KBM-7 (cell line): ENCODE measurements around the gene FOXO6.
A peak's percentile ranks its signal among the peaks of the same experiment; 100 is the strongest.
"Not testable (repeated sequence)": the region's sequence is repeated elsewhere in the genome, so short reads cannot be mapped to it uniquely, and the experiment has no call there.

Experiments
- DNase-seq: peaks from one replicate; pipeline ENCODE4 v3.0.0-alpha.2; 2015
- in situ Hi-C: fragments of 300-500 bp; cut with MboI; formaldehyde crosslinking; loops from 2 replicates; pipeline ENCODE4 v1.14.3; 2020; ENCODE audit warnings: low sequenced_read_pairs, low pct_unique_long_range_greater_than_20kb, mixed read lengths

FOXO6 gene

GRCh38 chr1:41328001-41328615 lies 33.1 kb upstream of the FOXO6 start:
- in situ Hi-C loops, result loop anchor here (10.0 kb wide), 1 partner anchor 87 kb away; no protein-coding TSS in a partner anchor
- DNase-seq, result no peak

- DNase-seq, result no peak
- in situ Hi-C loops, result loop anchor here (10.0 kb wide), 1 partner anchor 86 kb away; no protein-coding TSS in a partner anchor
Measured at GRCh38 chr1:41328780-41329640, 32.2 kb upstream of the FOXO6 start.

- in situ Hi-C loops, result loop anchor here (10.0 kb wide), 1 partner anchor 85 kb away; no protein-coding TSS in a partner anchor
- no peak for DNase-seq
Measured at GRCh38 chr1:41329662-41330587, 31.3 kb upstream of the FOXO6 start.

DNA sequence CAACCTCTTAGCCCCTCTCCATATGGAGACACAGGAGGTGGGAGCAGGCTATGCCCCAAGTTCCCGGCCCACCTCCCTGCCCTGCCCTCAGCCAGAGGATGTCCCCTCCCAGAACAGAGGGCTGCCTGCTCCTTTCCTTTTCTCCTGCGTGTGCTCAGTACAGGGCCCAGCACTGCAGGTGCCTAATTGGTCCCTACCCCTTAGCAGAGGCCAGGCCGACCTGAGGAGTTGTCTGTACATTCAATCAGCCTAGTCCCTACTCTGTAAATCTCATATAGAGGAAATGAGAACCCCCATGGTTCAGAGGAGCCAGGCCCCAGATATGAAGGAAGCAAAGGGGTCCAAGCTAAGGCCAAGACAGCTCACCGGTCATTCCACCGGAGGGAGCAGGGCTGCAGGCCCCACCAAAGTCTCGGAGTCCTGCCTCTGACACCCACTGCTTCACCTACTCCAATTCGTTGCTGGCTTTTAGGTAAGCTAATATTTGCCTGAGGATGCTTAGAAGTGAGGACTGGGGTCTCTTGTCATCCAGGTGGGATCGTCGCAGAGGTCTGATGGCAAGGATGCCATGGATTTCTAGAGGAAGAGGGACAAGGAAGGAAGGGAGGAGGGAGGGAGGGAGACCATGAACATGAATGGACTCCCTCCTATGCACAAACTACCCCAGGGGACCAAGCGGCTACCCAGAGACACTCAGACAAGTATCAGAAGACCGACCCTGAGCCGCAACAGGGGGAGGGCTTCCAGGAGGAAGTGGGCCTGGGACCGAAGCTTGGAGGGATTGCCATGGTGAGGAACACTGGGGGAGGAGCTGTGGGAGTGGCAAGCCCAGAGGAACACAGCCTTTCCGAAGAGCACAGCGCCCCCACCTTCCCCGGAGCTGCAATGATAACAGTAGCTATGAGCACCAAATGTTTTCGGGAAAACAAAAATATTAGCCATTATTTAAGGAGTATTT lies 30.4 kb upstream of the FOXO6 start:
- in situ Hi-C loops, result no loop called here

DNA sequence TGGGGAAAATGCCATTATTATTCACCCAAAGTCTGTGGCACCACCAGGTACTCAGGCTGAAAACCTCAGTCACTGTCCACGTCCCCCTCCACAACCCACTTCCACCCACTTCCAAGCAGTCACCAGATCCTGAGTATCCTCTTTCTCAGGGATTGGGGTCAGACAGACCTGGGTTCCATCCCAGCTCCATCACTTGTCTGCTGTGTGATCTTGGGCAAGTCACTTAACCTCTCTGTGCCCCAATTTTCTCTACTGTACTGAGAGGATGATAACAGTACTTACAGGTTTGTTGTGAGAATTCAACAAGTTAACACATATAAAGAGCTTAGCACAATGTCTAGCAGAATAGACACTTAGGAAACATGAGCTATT lies 29.7 kb upstream of the FOXO6 start:
- no peak for DNase-seq
- in situ Hi-C loops, result no loop called here

More for the DNA sequence above, 30.4 kb upstream of the FOXO6 start:
- DNase-seq, result peak; percentile 57

GRCh38 chr1:41332161-41332560 lies 29.1 kb upstream of the FOXO6 start:
- DNase-seq, in situ Hi-C loops: not testable (repeated sequence)

- in situ Hi-C loops, result no loop called here
- peak; percentile 47 for DNase-seq
Measured at GRCh38 chr1:41333146-41333784, 28.0 kb upstream of the FOXO6 start.

- in situ Hi-C loops, result no loop called here
- DNase-seq, result no peak
Measured at GRCh38 chr1:41338820-41339219, 22.4 kb upstream of the FOXO6 start.

DNA sequence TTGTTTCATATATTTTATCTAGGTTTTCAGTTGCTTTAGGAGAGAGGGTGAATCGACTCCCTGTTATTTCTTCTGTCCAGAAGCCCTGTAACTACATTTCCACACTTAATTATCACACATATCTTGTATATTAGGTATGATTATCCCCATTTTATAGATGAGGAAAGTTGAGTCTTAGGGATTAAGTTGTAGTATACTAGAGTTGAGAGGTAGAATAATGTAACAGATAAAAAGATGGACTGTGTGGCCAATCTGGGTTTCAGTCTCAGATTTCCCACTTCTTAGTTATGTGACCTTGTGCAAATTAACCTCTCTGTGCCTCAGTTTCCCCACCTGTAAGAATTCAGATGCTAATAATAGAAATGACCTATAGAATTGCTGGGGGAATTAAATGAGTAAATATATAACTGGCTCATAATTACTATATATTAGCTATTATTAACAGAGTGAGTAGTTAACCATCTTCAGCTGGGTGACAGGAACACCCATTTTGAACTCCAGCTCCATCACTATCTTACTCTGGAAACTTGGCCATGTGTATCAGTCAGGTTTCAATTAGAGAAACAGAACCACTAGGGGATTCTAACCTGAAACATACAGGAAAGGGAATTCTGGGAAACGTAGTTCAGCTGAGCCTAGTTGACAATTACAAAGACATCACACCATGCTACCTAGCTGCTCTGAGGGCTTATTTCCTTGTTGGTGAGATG lies 20.4 kb upstream of the FOXO6 start:
- no peak for DNase-seq
- in situ Hi-C loops, result no loop called here

GRCh38 chr1:41341365-41341683 lies 19.9 kb upstream of the FOXO6 start:
- in situ Hi-C loops, result no loop called here
- DNase-seq, result no peak

- no peak for DNase-seq
- in situ Hi-C loops, result no loop called here
Measured at GRCh38 chr1:41341772-41342562, 19.3 kb upstream of the FOXO6 start.

DNA sequence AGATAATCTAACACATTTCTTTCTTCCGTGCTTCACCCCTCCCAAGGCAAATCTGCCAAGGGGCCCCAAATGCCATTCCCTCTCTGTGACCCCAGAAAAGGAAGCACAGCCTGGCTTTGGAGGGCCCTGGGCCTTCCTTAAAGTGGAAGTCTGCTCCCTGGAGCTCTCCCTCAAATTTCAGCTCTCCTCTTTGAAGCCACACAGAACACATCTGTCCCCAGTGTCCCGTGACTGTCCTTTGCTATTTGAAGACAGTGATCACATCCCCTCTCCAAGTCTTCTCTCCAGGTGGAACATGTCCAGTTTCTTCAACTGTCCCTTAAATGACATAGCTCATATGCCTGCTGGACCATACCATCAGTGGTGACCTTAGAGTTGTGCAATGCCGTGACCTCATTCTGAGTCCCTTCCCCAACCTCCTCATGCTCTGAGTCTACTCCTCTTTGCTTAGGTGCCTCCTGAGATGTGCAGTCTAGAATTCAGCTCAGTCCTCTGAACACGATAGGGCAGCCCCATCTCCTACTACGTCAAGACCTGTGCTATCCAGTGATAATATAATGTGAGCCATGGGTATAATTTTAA lies 18.4 kb upstream of the FOXO6 start:
- in situ Hi-C loops, result no loop called here
- DNase-seq, result no peak

DNA sequence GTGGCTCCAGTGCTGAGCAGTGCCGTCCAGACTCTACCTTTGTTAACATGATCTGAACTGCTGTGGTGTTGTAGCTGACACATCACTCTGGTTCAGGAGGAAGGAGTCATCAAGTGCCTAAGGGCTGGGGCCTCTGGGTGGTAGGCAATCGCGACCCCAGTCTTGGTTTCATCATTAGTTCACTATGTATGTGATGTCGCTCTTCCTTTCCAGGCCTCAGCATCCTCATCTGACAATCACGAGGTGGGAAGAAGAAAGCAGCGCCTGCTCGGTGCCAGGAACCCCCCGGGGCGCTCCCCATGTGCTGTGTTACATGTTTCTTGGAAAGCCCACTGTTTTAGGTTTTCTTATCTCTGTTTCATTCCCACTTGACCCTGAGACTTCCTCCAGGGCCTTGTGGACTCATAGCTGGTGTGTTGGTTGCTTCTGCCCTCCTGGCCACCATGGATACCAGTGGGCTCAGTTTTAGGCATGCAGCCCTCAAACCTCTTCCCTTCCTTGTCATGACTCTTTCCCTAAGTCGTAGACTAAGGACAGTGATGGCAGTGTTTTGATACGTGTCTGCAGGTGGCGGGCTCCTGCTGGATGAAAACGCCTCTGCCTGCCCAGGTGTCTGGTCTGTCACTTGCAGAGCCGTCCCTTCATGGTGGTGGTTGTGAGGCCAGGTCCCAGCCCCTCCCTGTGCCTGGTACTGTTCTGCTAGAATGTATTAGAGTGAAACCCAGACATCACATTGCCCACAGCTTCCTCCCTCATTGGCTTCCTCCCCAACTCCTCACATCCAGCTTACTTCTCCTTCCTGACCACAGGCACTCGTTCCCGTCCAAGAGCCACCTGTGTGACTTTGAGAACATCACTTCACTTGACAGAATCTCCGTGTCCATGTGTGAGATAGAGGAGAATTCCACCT lies 17.2 kb upstream of the FOXO6 start:
- in situ Hi-C loops, result no loop called here
- peak; percentile 52 for DNase-seq

DNA sequence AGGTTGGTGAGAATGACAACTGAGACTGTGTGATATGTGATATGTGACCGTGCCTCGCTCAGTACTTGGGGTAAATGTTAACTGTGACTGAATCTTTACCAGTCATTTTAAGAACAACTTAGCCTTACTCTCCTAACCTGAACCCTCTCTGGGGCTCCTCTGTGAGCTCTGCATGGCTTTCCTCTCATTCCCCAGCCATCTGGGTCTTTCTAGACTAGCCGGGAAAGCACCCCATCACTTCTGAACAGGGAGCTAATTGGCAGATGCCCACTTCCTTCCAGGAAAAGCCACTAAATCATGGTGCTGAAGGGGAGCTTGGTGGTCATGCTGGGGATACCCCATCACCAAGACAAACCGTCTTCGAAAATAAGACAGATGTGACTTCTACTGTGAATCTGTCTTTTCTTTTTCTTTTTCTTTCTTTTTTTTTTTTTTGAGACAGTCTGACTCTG lies 16.5 kb upstream of the FOXO6 start:
- DNase-seq, result no peak
- in situ Hi-C loops, result no loop called here

DNA sequence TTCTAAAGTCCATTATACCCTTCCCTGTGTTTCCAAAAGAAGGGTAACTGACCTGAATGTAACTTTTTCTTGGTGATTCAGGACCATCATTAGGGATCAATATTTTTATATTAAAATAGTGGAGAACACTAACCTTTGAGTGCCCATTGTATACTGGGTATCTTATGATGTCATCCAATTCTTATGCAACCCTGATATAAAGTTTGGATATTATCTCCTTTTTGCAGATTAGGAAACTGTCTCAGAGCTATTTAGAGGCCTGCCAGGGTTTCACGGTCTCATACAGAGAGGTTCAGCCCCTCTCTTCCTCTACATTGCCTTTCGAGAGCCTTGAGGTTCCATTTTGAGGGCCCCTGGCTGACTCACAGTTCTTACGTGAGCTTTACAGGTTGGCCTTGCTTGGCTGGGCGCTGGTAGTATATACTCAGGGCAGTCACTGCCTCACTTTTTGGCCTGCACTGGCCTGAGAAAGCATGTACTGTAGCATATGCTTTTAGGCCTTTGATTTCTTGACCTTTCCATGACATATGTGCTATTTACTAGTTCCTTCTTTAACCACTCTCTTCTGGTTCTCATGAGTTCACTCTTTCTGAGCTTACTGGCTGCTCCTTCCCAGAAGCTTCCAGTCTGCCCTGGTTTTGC lies 15.7 kb upstream of the FOXO6 start:
- in situ Hi-C loops, result no loop called here
- no peak for DNase-seq
